Measurements from ENCODE around the gene LOXL1. TPM values are rescaled to one million over a fixed set of nuclear protein-coding genes. Genes with fewer than 3 reads are reported as not detected.

LOXL1 gene
- total and polyA plus RNA-seq, 2 of the 13 experiments (the other 11 are each of a cell fraction or from before 2014, with no cell fraction given), result 0.51 to 1.3 TPM

DNA sequence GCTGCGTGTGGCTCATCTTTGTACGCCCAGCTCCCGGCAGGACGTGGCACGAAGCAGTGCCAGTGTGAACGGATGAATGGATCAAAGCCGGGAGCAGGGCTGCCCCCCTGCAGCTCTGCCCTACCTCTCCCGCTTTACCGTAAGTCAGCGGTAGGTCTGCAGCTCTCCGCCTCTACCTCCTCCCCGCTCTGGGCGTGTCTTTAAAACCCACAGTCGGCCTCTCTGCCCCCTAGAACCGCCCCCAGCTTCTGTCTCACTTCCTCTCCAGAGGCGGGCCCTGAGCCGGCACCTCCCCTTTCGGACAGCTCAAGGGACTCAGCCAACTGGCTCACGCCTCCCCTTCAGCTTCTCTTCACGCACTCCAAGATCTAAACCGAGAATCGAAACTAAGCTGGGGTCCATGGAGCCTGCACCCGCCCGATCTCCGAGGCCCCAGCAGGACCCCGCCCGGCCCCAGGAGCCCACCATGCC, 68.2 kb downstream of the LOXL1 start, which contains the start of gene PML (continued):
- TF ChIP-seq SP5 (CRISPR knock-in tag; IDR thresholded peaks at IDR 0.05; ENCODE audit: borderline replicate concordance, low read depth), result no peak
- TF ChIP-seq PHF21A (CRISPR knock-in tag; IDR thresholded peaks at IDR 0.05), result peak; percentile 28; the same call in 1 of the 2 replicates
- TF ChIP-seq, protein P1, sequence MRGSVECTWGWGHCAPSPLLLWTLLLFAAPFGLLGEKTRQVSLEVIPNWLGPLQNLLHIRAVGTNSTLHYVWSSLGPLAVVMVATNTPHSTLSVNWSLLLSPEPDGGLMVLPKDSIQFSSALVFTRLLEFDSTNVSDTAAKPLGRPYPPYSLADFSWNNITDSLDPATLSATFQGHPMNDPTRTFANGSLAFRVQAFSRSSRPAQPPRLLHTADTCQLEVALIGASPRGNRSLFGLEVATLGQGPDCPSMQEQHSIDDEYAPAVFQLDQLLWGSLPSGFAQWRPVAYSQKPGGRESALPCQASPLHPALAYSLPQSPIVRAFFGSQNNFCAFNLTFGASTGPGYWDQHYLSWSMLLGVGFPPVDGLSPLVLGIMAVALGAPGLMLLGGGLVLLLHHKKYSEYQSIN (CRISPR knock-in tag; IDR thresholded peaks at IDR 0.05; ENCODE audit: borderline replicate concordance), result no peak

DNA sequence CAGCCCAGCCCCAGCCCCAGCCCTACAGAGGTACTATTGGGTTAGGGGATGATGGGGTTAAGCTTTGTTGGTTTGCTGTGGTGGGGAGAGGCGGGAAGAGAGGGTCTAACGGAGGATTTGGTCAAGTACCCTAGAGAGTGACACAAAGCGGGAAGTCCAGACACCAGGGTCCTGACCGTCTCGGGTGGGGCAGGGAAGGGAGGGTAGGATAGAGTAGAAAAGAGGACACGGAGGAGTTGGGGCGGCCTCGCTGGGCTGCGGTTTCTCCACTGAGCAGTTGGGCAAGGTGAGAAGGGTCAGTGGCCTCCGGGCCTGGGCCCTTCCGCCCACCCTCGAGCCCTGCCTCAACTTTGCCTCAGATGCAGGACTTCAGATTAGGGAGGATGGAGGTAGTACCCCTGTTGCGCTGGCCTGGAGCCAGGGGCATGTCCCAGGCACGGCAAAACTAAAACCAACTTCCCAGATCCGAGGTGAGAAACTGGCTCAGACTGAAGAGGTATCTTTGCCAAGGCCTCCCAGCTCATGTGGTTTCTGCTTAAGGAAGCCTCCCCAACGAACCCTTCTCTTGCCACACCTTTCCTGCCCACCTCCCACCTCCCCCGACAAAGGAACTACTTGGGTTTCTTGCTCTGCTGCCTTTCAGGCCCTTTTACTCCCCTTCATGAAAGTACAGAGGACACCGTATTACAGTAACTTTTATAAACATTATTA, 68.8 kb downstream of the LOXL1 start:
- Histone ChIP-seq H2AFZ (ENCODE audit: low read length) (no peak overlapping the region), H3K4me1 (ENCODE audit: insufficient read depth, low read length) (peaks cover 47% of the 10 kb centered on the region), H3K36me3 (replicated peaks in 1 of 2; ENCODE audit: control insufficient read depth in 1 of 2, insufficient read depth in 2 of 2, low read length in 2 of 2) (peaks cover 1 to 12% of the 10 kb centered on the region in 2 experiments; a peak in 3 of 5 replicates), H3K27me3 (ENCODE audit: control insufficient read depth in 1 of 2, insufficient read depth in 2 of 2, low read length in 2 of 2) (no peaks in the 10 kb centered on the region; a peak in 1 of 5 replicates), H3K4me3 (replicated peaks in 1 of 3; ENCODE audit: insufficient read depth in 1 of 3, low read depth in 2 of 3, low read length in 3 of 3) (peak overlapping the region; percentile 91 to 97 (median 94)), H4K20me1 (ENCODE audit: insufficient read depth, low read length) (no peaks in the 10 kb centered on the region), H3K9ac (ENCODE audit: insufficient read depth, low read depth, low read length) (peak overlapping the region; percentile 78), H3K27ac (ENCODE audit: extremely low read length, insufficient read depth, low read length) (peak overlapping the region; percentile 56), H3K9me3 (ENCODE audit: low read length) (no peaks in the 10 kb centered on the region), H3K79me2 (ENCODE audit: insufficient read depth, low read length) (peaks cover 12% of the 10 kb centered on the region), H3K4me2 (ENCODE audit: low read depth, low read length) (peak overlapping the region; percentile 82)
- peak; percentile 15 for ATAC-seq
- in situ Hi-C loops (cut with HindIII; ENCODE audit: extremely low pct_ligation_motif_present, low pct_unique_long_range_greater_than_20kb), result no loop called here
- CTCF ChIA-PET (ENCODE audit: low intra/inter-chr PET ratio, low total read pairs), result no interaction called here
- intact Hi-C loops (cut with micrococcal nuclease; ENCODE audit: unreplicated experiment), result no loop called here
- FAIRE-seq, result no peak
- 6% methylated on average over 14 of the region's 18 CpGs for WGBS (ENCODE audit: low lambda C conversion rate)
- DNase-seq (ENCODE audit: low spot score), result no peak
- TSS peak; percentile 76 for BruUV-seq (replicated peaks)
- POLR2A ChIA-PET, result interaction anchor here (0.6 to 1.7 kb wide), 5 partner anchors 22 to 1158 kb away, joined by 3 to 6 read pairs (median 4); no protein-coding TSS in a partner anchor
- TF ChIP-seq GLI4 (CRISPR knock-in tag; IDR thresholded peaks at IDR 0.05; ENCODE audit: borderline replicate concordance) (0 out of 2 replicates have a peak, but pooled peaks have one; percentile 26), ZNF382 (CRISPR knock-in tag; IDR thresholded peaks at IDR 0.05; ENCODE audit: borderline replicate concordance) (no peak), PTBP1 (IDR thresholded peaks at IDR 0.05; ENCODE audit: low read depth, low read length, poor library complexity, severe bottlenecking) (no peak), NFIB (CRISPR knock-in tag; IDR thresholded peaks at IDR 0.05; ENCODE audit: borderline replicate concordance) (no peak), TEAD3 (CRISPR knock-in tag; optimal IDR thresholded peaks at IDR 0.05; ENCODE audit: borderline replicate concordance) (no peak)
- TF ChIP-seq, protein P2, sequence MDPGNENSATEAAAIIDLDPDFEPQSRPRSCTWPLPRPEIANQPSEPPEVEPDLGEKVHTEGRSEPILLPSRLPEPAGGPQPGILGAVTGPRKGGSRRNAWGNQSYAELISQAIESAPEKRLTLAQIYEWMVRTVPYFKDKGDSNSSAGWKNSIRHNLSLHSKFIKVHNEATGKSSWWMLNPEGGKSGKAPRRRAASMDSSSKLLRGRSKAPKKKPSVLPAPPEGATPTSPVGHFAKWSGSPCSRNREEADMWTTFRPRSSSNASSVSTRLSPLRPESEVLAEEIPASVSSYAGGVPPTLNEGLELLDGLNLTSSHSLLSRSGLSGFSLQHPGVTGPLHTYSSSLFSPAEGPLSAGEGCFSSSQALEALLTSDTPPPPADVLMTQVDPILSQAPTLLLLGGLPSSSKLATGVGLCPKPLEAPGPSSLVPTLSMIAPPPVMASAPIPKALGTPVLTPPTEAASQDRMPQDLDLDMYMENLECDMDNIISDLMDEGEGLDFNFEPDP (CRISPR knock-in tag; conservative IDR thresholded peaks at IDR 0.05), result 0 out of 2 replicates have a peak, but pooled peaks have one; percentile 35
- TF ChIP-seq, protein P3, sequence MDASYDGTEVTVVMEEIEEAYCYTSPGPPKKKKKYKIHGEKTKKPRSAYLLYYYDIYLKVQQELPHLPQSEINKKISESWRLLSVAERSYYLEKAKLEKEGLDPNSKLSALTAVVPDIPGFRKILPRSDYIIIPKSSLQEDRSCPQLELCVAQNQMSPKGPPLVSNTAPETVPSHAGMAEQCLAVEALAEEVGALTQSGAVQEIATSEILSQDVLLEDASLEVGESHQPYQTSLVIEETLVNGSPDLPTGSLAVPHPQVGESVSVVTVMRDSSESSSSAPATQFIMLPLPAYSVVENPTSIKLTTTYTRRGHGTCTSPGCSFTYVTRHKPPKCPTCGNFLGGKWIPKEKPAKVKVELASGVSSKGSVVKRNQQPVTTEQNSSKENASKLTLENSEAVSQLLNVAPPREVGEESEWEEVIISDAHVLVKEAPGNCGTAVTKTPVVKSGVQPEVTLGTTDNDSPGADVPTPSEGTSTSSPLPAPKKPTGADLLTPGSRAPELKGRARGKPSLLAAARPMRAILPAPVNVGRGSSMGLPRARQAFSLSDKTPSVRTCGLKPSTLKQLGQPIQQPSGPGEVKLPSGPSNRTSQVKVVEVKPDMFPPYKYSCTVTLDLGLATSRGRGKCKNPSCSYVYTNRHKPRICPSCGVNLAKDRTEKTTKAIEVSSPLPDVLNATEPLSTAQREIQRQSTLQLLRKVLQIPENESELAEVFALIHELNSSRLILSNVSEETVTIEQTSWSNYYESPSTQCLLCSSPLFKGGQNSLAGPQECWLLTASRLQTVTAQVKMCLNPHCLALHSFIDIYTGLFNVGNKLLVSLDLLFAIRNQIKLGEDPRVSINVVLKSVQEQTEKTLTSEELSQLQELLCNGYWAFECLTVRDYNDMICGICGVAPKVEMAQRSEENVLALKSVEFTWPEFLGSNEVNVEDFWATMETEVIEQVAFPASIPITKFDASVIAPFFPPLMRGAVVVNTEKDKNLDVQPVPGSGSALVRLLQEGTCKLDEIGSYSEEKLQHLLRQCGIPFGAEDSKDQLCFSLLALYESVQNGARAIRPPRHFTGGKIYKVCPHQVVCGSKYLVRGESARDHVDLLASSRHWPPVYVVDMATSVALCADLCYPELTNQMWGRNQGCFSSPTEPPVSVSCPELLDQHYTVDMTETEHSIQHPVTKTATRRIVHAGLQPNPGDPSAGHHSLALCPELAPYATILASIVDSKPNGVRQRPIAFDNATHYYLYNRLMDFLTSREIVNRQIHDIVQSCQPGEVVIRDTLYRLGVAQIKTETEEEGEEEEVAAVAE (CRISPR knock-in tag; IDR thresholded peaks at IDR 0.05; ENCODE audit: borderline replicate concordance), result no peak
